ENCODE results near the gene FBXO42. TPM values are rescaled to one million over a fixed set of nuclear protein-coding genes. Genes with fewer than 3 reads are reported as not detected.

FBXO42 gene
- total and polyA plus RNA-seq, 4 donors, result 22.8 to 29.2 (median 27.5) TPM

DNA sequence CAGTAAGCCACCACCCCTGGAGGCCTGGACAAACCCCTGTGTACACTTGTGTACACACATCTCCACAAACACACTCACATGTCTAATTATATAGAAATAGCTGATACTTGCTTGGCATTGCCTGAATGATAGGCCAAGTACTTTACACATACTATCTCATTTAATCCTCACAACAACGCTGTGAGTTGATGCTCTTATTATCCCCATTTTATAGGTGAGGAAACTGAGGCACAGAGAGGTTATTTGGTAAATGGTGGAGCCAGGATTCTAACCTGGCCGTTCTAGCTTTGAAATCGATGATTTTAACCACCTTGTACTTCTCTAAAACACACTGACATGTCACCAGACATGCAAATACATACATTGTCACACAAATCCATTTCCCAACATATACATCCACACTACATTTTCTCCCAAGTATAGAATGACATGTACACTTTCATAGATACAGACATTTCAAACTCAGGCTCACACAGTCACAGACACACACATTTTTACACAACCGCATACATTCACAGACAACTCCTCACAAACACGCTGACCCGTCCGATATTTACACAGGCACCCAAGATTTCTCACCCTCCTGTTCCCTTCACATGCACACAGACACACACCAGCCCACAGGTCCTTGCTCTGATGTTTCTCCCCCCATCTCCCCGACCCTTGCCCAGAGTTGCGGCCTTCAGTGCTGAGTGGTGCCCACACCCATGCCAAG is 143.0 kb downstream of the FBXO42 start:
- peak overlapping the region; percentile 72 for H3K27ac ChIP-seq (ENCODE audit: low read depth, low read length)

GRCh38 chr1:16208270-16208987 is 143.9 kb downstream of the FBXO42 start:
- no peaks in the 10 kb centered on the region for H3K9me3 ChIP-seq (ENCODE audit: control insufficient read depth, insufficient read depth, low read length)
- H3K27me3 ChIP-seq (ENCODE audit: control insufficient read depth, insufficient read depth, low read length), result no peaks in the 10 kb centered on the region
- no peak overlapping the region for H3K27ac ChIP-seq (ENCODE audit: low read depth, low read length)
- no peaks in the 10 kb centered on the region for H3K36me3 ChIP-seq (ENCODE audit: control insufficient read depth, insufficient read depth, low read length)
- WGBS (ENCODE audit: insufficient coverage), result 80% methylated on average over 12 of the region's 13 CpGs
- H3K4me1 ChIP-seq (ENCODE audit: control insufficient read depth, insufficient read depth, low read length), result peaks cover 50% of the 10 kb centered on the region
- no peak for DNase-seq (ENCODE audit: low read depth in 4 of 6, low spot score in 6 of 6)
- H3K4me3 ChIP-seq (ENCODE audit: low read depth, low read length), result no peak overlapping the region

More for the DNA sequence above, 143.0 kb downstream of the FBXO42 start:
- DNase-seq (ENCODE audit: low read depth in 4 of 6, low spot score in 6 of 6), result no peak
- Histone ChIP-seq H3K4me1 (ENCODE audit: control insufficient read depth, insufficient read depth, low read length) (peaks cover 50% of the 10 kb centered on the region), H3K4me3 (ENCODE audit: low read depth, low read length) (no peak overlapping the region), H3K9me3 (ENCODE audit: control insufficient read depth, insufficient read depth, low read length) (no peaks in the 10 kb centered on the region), H3K36me3 (ENCODE audit: control insufficient read depth, insufficient read depth, low read length) (no peaks in the 10 kb centered on the region), H3K27me3 (ENCODE audit: control insufficient read depth, insufficient read depth, low read length) (no peaks in the 10 kb centered on the region)
- WGBS (ENCODE audit: insufficient coverage), result 88% methylated on average over 5 of the region's 9 CpGs

DNA sequence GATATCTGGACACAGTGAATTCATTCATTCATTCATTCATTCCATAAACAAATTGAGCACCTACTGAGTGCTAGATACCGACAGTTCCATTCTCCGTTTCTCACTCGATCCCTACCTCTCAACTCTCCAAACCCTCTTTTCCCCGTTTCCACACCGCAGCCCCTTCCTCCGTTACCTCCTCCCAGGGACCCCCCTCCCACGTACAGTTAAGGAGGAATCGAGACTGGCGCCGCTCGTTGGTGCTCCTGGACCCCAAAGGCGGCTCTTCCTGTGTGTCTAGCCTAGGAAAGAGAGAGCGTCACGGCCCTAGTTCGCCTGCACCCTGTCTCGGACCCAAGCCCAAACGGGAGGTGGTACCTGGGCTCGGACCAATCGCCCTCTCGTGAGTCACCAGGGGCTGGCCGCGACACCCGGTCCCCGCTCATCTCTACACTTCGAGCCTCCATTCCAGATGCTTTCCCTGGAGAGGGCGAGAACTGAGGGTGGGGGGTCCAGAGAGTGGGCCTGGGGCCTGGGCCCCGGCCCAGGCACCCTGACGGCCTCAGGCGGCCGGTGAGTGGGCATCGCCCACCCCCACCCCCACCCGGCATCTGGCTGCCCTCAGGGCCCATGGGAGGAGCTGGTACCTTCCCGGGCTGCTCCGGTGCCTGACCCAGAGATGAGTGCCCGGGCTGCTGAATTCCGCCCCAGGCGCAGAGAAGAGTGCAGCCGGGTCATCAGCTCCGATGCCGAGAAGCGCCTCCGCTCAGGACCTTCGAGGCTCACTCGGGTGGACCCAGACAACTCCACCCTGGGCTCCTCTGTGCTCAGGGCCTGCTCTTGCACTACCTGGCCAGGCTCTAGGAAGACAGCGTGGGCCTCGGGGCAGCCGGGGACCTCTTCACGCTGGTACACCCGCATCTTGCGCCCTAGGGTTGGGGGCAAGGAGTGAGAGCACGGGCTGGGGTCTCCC is 144.7 kb downstream of the FBXO42 start:
- Histone ChIP-seq H3K4me1 (ENCODE audit: control insufficient read depth, insufficient read depth, low read length) (peaks cover 50% of the 10 kb centered on the region), H3K4me3 (ENCODE audit: low read depth, low read length) (peak overlapping the region; percentile 22), H3K36me3 (ENCODE audit: control insufficient read depth, insufficient read depth, low read length) (no peaks in the 10 kb centered on the region), H3K9me3 (ENCODE audit: control insufficient read depth, insufficient read depth, low read length) (no peaks in the 10 kb centered on the region), H3K27me3 (ENCODE audit: control insufficient read depth, insufficient read depth, low read length) (no peaks in the 10 kb centered on the region), H3K27ac (ENCODE audit: low read depth, low read length) (peak overlapping the region; percentile 91)
- peak in 2 of 6 donors; percentile 27 to 33 for DNase-seq (ENCODE audit: low read depth in 4 of 6, low spot score in 6 of 6)
- 59% methylated on average over 40 of the region's 51 CpGs for WGBS (ENCODE audit: insufficient coverage)

DNA sequence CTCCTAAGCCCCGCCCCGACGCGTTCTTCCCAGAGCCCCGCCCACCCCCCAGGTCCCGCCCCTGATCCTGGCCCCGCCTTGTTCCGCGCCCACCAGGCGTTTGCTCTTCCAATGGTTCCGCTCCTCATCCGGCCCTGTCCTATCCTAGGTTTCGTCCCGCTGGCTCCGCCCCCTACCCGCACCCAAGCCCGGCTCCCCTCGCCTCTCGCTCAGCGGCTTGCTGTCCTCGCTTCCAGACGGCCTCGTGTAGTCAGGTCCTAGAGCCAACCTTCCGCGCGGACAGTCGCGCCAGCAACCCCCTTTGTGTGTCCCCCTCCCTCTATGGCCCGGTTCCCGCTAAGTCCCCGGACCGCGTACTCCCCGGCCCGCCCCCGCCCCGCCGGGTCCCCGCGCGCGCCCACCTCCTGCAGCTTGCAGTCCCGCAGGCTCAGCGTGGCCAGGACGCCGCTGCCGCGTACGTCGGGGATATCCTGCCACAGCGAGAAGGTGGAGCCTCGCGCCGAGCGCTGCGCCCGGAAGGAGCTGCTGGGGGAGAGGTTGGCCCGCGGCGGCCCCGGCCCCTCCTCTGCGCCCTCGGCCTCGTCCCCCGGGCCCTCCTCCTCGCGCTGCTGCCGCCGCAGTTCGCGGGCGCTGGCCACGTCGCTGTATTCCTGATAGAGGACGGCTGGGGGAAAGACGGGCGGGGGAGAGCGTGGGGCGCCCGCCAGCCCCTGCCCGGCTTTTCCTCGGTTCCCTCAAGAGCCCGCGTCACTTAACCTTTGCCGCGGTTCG is 145.5 kb downstream of the FBXO42 start:
- under 1% methylated on average over 84 of the region's 87 CpGs for WGBS (ENCODE audit: insufficient coverage)
- H3K27ac ChIP-seq (ENCODE audit: low read depth, low read length), result peak overlapping the region; percentile 91

DNA sequence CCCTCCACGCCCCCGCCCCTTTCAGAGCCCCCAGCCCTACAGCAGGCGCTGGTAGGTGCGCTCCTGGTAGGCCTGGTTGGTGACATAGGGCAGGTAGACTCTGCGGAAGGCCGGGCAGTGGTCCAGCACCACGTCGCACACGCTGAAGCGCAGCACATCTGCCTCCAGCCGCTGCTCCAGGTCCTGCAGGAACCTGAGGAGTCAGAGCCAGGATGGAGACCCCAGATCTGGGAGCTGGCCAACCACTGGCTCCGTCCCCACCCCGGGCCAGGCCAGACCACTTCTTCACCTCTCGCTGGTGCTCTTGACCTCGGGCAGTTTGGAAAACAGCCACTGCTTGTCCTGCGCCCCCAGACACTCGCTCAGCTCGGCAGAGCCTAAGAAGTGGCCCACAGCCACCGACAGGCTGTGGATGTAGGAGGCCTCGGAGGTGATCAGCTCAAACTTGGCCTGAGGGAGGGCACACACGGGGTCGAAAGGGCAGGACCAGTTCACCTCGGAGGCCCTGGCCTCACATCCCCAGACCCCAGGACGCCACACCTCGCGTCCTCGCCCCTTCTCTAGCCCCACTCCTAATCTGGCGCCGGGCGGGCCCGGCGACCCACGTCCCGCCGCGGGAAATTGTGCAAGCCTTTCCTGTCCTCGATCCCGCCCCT is 146.3 kb downstream of the FBXO42 start:
- DNase-seq (ENCODE audit: low read depth in 4 of 6, low spot score in 6 of 6), result no peak
- Histone ChIP-seq H3K27ac (ENCODE audit: low read depth, low read length) (peak overlapping the region; percentile 69), H3K36me3 (ENCODE audit: control insufficient read depth, insufficient read depth, low read length) (peaks cover 5% of the 10 kb centered on the region), H3K4me3 (ENCODE audit: low read depth, low read length) (peak overlapping the region; percentile 50), H3K27me3 (ENCODE audit: control insufficient read depth, insufficient read depth, low read length) (no peaks in the 10 kb centered on the region), H3K4me1 (ENCODE audit: control insufficient read depth, insufficient read depth, low read length) (peaks cover 44% of the 10 kb centered on the region), H3K9me3 (ENCODE audit: control insufficient read depth, insufficient read depth, low read length) (no peaks in the 10 kb centered on the region)
- WGBS (ENCODE audit: insufficient coverage), result 38% methylated on average over 38 of the region's 38 CpGs

More for the DNA sequence above, 145.5 kb downstream of the FBXO42 start:
- Histone ChIP-seq H3K4me1 (ENCODE audit: control insufficient read depth, insufficient read depth, low read length) (peaks cover 44% of the 10 kb centered on the region), H3K9me3 (ENCODE audit: control insufficient read depth, insufficient read depth, low read length) (no peaks in the 10 kb centered on the region), H3K36me3 (ENCODE audit: control insufficient read depth, insufficient read depth, low read length) (peaks cover 5% of the 10 kb centered on the region), H3K27me3 (ENCODE audit: control insufficient read depth, insufficient read depth, low read length) (no peaks in the 10 kb centered on the region), H3K4me3 (ENCODE audit: low read depth, low read length) (peak overlapping the region; percentile 50)
- DNase-seq (ENCODE audit: low read depth in 4 of 6, low spot score in 6 of 6), result peak; percentile 76 to 99 (median 90)

DNA sequence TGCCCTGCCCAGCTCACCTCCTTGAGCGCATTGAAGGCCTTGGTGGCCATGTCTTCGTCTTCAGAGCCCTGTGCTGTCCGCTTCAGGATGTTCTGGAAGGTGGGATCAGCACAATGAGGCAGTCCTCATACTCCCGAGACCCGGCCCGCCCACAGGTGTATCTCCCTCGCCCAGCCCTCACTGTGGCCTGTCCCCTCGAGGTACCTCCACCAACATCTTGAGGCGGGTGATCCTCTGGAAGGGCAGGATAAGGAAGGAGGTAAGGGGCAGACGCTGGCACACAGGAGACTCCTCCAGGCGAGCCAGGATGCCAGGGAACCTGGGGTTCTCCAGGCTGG is 147.0 kb downstream of the FBXO42 start:
- no peaks in the 10 kb centered on the region for H3K27me3 ChIP-seq (ENCODE audit: control insufficient read depth, insufficient read depth, low read length)
- 94% methylated on average over 10 of the region's 11 CpGs for WGBS (ENCODE audit: insufficient coverage)
- no peaks in the 10 kb centered on the region for H3K9me3 ChIP-seq (ENCODE audit: control insufficient read depth, insufficient read depth, low read length)
- H3K4me3 ChIP-seq (ENCODE audit: low read depth, low read length), result no peak overlapping the region
- peaks cover 5% of the 10 kb centered on the region for H3K36me3 ChIP-seq (ENCODE audit: control insufficient read depth, insufficient read depth, low read length)
- H3K4me1 ChIP-seq (ENCODE audit: control insufficient read depth, insufficient read depth, low read length), result peaks cover 37% of the 10 kb centered on the region
- H3K27ac ChIP-seq (ENCODE audit: low read depth, low read length), result no peak overlapping the region
- DNase-seq (ENCODE audit: low read depth in 4 of 6, low spot score in 6 of 6), result no peak

- 75% methylated on average over 9 of the region's 12 CpGs for WGBS (ENCODE audit: insufficient coverage)
- peaks cover 32% of the 10 kb centered on the region for H3K4me1 ChIP-seq (ENCODE audit: control insufficient read depth, insufficient read depth, low read length)
- H3K27ac ChIP-seq (ENCODE audit: low read depth, low read length), result no peak overlapping the region
- no peak overlapping the region for H3K4me3 ChIP-seq (ENCODE audit: low read depth, low read length)
- no peaks in the 10 kb centered on the region for H3K27me3 ChIP-seq (ENCODE audit: control insufficient read depth, insufficient read depth, low read length)
- H3K9me3 ChIP-seq (ENCODE audit: control insufficient read depth, insufficient read depth, low read length), result no peaks in the 10 kb centered on the region
- peaks cover 5% of the 10 kb centered on the region for H3K36me3 ChIP-seq (ENCODE audit: control insufficient read depth, insufficient read depth, low read length)
- no peak for DNase-seq (ENCODE audit: low read depth in 4 of 6, low spot score in 6 of 6)
These were observed 147.5 kb downstream of the FBXO42 start for GRCh38 chr1:16204634-16205333.

GRCh38 chr1:16204216-16204615 is 148.1 kb downstream of the FBXO42 start:
- Histone ChIP-seq H3K9me3 (ENCODE audit: control insufficient read depth, insufficient read depth, low read length) (no peaks in the 10 kb centered on the region), H3K27ac (ENCODE audit: low read depth, low read length) (no peak overlapping the region), H3K27me3 (ENCODE audit: control insufficient read depth, insufficient read depth, low read length) (no peaks in the 10 kb centered on the region), H3K4me1 (ENCODE audit: control insufficient read depth, insufficient read depth, low read length) (peaks cover 29% of the 10 kb centered on the region), H3K4me3 (ENCODE audit: low read depth, low read length) (no peak overlapping the region), H3K36me3 (ENCODE audit: control insufficient read depth, insufficient read depth, low read length) (peaks cover 5% of the 10 kb centered on the region)
- WGBS (ENCODE audit: insufficient coverage), result 100% methylated on average over 2 of the region's 2 CpGs
- no peak for DNase-seq (ENCODE audit: low read depth in 4 of 6, low spot score in 6 of 6)

All from spinal cord (tissue), 10 donors.